Astrocyte of the cerebellum (primary cell): ENCODE data around the gene RNF168.

Source experiments
- DNase-seq: peaks from one replicate; pipeline ENCODE4 v3.0.0-alpha.2; 2011; ENCODE audit warnings: low read depth
- H3K4me3 ChIP-seq: 2 replicates; pipeline ENCODE4 v1.5.1; 2011; ENCODE audit warnings: mild to moderate bottlenecking, low read depth, low read length, moderate library complexity
- CTCF ChIP-seq: IDR thresholded peaks from 2 replicates; pipeline ENCODE4 v1.5.1; 2012; ENCODE audit warnings: low read length, low read depth, moderate library complexity, mild to moderate bottlenecking; ENCODE audit errors: missing control alignments
- in situ Hi-C: cut with HindIII; loops from 2 replicates; pipeline ENCODE4 v1.10.0; 2017; ENCODE audit warnings: low sequenced_read_pairs

The RNF168 gene

GRCh38 chr3:196541684-196542445 is 38.3 kb upstream of the RNF168 start:
- no peak for TF ChIP-seq CTCF
- in situ Hi-C loops = no loop called here
- no peak for DNase-seq
- H3K4me3 ChIP-seq = no peak overlapping the region

- in situ Hi-C loops = no loop called here
- no peak overlapping the region for H3K4me3 ChIP-seq
- no peak for DNase-seq
Observed at GRCh38 chr3:196537319-196537984, 33.9 kb upstream of the RNF168 start.

GRCh38 chr3:196533260-196533681 is 29.7 kb upstream of the RNF168 start:
- no peak for DNase-seq
- in situ Hi-C loops = no loop called here

More at GRCh38 chr3:196537319-196537984, 33.9 kb upstream of the RNF168 start:
- peak; percentile 56 for TF ChIP-seq CTCF

GRCh38 chr3:196531418-196531817 is 27.9 kb upstream of the RNF168 start:
- TF ChIP-seq CTCF = no peak
- no peak for DNase-seq
- in situ Hi-C loops = no loop called here

More at GRCh38 chr3:196533260-196533681, 29.7 kb upstream of the RNF168 start:
- H3K4me3 ChIP-seq = no peak overlapping the region
- TF ChIP-seq CTCF = no peak

GRCh38 chr3:196528639-196529233 is 25.2 kb upstream of the RNF168 start:
- no peak for DNase-seq
- peak overlapping the region; percentile 37 for H3K4me3 ChIP-seq
- in situ Hi-C loops = no loop called here
- TF ChIP-seq CTCF = peak; percentile 60

More at GRCh38 chr3:196531418-196531817, 27.9 kb upstream of the RNF168 start:
- no peak overlapping the region for H3K4me3 ChIP-seq

GRCh38 chr3:196525141-196525540 is 21.6 kb upstream of the RNF168 start:
- DNase-seq = no peak
- TF ChIP-seq CTCF = no peak
- no peak overlapping the region for H3K4me3 ChIP-seq
- in situ Hi-C loops = no loop called here
